A204.1 (cell line): ENCODE measurements around the gene FAM184A.

ENCODE experiments used
- FAIRE-seq: peaks from 2 replicates; lab custom pipeline; 2012; peaks lifted over from hg19 to GRCh38; lab: Jason Lieb, UNC

Gene FAM184A

DNA sequence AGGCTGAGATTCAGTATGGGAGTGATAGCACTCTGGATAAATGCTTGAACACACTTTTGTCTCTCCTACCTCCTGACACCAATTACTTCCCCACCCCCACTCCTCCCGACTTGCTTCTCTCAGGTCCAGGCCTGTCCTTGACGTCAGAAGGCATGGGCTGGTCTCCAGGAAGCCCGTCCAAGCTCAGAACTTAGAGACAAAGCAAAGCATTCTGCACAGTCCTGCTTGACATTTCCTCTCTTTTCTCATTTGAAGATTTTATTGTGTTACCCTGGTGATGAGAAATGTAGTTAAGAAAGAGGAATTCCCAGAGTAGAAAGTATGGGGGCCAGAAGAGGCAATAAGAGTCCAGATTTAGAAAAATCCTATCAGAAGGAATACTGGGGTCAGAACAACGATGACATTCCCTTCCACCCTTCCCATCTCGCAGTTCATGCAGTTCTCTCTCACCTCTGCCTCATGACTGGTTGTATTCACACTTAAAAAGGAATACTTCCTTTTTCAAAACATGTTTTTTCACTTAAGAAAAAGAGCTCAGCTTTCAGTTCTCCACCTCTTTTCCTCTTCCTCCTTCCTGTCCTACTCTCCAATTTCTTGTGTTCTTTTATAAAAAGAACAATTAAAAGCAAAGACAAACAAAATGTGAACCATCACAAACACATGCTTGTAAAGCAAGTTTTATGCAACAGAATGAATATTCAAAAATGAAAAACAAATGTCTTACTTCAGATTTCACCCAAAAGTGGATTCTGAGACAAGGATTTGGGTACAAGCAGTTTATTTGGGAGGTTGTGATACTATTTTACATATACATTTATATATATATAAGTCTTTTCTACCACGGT lies 18.5 kb upstream of the FAM184A start:
- FAIRE-seq = no peak

DNA sequence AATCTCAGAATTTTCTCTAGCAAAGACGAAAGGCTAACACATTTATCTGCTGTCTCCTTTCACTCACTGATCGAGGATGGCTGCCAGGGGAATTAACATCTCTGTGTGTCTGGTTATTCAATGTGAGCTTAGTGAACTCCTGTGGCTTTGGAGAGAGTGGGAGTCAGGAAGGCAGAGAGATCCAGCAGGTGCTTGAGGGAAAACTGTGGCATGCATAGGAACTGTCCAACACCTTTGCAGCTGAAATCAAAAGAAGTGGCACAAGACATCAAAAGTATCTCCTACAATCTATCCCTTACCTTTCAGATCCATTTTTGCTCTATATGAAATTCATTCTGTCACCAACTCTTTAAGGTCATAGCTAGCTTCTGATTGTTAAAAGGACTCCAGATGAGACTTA lies 11.8 kb upstream of the FAM184A start:
- FAIRE-seq = no peak

DNA sequence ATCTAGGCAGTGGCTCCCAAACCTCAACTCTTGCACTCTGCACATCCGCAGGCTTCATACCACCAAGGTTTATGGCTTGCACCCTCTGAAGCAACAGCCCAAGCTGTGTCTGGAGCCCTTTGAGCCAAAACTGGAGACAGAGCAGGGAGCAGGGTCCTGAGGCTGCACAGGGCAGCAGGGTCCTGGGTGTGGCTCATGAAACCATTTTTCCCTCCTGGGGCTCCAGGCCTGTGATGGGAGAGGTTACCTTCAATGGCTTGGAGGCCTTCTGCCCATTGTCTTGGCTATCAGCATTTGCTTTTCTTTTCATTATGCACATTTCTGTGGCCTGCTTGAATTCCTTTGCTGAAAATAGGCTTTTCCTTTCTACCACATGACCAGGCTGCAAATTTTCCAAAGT lies 6.3 kb upstream of the FAM184A start:
- no peak for FAIRE-seq

DNA sequence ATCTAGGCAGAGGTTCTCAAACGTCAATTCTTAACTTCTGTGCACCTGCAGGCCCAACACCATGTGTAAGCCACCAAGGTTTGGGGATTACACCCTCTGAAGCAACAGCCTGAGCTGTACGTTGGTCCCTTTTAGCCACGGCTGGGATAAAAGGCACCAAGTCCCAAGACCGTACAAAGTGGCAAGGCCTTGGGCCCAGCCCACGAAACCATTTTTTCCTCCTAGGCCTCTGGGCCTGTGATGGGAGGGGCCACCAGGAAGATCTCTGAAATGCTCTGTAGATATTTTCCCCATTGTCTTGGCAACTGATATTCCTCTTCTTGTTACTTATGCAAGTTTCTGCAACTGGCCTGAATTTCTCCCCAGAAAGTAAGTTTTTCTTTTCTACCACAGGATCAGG lies 4.5 kb upstream of the FAM184A start:
- no peak for FAIRE-seq

DNA sequence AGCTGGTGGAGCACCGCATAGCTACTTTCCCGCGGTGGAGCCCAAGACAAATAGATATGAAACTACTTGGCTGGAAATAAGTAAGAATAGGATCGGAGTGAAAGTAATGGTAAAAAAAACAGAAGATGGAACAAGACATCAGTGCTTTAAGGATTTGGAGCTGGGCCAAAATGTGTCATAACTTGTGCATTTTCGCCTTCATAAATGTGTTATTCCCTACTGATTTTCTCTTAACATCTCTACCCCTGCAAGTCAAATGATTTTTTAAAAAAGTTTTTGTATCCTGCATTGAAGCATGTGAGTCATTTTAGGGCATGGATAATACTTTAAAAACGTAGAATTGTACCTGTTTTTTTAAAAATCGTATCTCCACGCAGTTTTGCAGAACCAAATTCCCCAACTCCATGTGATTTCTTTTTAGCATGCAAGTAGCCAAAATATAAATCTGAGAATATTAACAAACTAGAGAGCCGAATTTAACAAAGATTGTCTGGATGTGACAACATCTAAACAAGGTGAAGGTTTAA lies 882 bp upstream of the FAM184A start:
- FAIRE-seq = no peak

DNA sequence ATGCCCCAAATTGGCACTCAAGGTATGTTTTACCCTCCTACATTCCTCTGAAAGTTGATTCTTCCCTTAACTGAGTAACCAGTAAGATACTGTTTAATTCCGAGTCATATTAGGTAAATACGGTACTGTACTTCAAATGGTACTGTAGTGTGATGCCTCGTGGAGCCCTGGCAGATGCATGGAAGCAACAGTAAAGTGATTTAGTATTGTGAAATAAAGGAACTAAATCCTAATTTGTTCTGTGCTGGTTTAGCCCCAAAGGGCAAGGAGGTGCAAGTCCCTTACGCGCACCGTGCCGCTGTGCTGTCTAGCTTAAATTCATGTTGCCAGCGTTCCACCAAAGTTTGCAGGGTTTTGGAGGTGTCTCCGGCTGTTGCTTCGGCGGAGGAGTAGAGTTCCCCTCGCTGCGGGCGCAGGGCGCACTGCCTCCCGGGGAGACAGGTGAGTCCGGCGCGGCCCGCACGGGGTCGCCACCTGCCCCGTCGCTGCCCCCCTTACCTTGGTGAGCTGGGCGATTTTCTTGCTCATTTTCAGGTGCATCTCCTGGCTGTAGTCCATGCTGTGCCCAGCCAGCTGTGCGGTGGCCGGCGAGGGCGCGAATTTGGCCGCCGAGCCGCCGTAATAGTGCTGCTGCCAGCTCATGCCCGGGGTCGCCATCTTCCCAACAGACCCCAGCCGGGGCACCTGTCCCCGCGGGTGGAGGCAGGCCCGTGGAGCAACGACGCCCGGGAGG lies 655 bp downstream of the FAM184A start:
- no peak for FAIRE-seq

DNA sequence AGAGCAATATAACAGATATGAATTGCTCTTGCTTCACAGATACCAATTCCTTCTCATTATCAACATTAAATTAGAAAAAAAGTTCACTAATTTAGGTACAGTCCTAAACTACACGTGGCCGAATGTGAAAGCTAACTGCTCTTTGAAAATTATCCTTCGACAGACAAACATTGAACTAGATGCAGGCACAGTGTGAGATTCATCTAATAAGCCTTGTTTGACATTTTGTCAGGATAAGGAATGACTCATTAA lies 1.1 kb downstream of the FAM184A start:
- no peak for FAIRE-seq

DNA sequence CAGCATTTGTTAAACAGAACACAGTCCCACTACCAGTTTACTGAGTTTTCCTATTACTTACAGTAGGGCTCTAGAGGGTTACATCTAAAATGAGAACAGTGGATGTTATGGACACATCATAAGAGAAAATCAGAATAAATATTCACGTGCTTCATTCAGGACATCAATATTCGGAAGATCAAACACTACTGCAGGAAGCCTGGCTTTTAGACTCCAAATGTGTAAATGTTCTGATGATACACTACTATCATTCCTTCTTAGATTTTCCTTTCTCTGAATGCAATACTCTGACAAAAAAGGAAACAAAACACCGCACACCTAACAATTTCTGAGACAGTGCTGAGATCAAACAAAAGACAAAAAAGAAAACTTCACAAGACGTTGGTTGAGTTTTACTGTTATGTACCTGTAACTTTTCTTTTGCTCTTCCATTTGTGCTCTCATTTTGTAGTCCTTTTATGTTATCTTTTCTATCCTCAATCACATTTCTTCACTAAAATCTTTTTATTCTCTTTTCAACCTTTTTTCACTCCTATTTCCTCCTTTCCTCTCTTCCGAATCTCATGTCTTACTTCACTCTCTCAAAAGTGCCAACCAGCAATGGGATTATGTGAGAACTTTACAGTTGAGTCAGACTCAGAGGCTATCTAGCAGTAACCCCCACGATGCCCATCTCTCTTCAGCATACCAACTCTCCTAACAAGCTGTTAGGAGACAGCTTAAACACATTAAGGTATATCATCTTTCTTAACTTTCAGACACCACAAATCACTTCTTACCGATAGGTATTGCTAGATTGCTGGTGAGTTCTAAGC lies 1.7 kb downstream of the FAM184A start:
- FAIRE-seq = no peak

DNA sequence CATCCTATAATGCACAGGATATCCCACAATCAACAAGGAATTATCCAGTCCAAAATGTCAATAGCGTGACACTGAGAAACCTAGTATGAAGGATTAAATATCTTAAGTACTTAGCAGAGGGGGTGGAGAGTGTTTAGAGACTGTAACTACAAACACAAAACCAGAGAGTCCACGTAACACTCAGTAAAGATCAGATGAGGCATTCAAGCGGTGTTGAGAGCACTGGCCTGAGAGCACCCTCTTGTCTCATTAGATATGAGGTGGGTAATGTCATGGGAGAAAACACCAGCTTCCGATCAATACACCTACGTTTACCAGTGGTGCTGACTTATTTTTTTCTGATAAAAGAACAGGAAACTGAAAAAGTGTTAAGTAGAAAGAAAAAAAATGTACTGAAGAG lies 2.3 kb downstream of the FAM184A start:
- FAIRE-seq = no peak

DNA sequence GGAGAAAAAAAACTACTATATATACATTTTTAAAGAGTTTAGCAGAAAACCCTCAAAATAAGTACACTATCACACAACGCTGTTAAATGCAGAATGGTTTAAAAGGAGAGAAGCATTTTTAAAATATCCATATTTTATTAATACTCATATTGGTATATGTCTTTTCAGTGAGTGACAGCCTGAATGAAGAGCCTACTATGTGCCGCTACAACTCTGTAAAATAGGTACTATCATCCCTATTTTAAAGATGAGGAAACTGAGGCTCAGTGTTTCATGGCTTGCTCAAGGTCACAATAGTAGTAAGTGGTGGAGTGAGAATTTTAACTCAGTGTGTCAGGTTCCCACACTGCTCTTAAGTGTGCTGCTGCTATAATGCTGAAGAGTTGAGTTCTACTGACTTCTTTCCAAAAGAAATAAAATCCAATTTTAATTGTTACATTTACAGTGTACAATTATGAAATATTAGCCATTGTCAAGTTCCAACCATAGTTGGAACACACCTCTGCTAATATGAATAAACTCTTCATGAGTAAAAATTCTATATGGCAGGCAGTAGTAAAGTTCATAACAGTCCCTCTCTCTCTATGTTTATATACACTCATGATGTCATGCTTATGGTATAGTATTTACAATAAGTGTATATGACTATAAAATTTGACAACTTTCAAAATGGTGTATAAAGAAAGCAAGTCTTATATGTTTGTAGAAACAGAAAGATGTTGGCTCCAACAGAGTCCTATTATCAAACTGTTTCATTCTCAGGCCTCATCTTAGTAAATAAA lies 3.1 kb downstream of the FAM184A start:
- no peak for FAIRE-seq

DNA sequence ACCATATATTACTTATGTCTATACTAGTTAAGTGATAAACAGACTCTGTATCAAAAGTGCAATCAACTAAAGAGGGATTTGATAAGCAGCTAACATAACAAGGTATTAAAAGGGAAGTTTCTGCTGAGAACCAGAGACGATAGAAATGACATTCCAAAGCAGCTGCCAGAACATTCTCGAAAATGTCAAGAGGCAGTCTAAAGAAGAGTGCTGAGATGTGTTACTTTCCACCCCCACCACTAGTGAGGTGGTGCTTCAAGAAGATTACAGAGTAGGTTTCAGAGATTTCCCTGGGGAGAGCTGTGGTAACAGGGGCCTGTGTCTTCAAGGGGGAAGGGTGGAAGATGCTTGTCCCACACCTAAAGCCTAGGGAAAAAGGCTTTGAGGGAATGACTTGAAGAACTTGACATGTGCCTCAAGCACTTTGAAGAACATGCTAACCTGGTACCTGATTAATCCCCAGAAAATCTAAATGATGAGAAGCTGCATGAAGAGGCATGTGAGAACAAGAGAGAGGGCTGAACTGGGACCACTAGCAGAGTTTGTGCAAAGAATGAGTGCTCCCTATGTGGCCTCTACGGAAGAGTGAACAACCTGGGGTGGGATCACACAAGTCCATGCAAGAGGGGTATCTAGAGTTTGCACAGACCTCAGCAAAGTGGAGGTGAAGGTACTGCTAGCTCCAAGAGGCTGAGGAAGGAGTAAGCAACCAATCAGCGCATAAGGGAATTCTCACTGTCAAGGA lies 5.0 kb downstream of the FAM184A start:
- FAIRE-seq = no peak

DNA sequence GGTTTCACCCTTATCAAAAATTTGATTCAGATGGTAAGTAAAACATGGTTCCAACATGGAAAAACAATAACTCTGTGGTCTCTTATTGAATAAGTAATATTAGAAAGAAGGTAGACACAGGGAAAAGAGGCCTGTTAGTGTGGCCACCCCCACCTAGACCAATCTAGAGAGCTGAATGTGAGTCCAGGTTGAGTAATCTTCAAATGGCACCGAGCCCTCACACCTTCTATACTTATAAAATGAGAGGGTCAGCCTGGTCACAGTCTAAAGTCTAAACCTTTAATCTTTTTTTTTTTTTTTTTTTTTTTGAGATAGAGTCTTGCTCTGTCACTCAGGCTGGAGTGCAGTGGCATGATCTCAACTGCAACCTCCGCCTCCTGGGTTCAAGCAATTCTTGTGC lies 6.9 kb downstream of the FAM184A start:
- FAIRE-seq = no peak

DNA sequence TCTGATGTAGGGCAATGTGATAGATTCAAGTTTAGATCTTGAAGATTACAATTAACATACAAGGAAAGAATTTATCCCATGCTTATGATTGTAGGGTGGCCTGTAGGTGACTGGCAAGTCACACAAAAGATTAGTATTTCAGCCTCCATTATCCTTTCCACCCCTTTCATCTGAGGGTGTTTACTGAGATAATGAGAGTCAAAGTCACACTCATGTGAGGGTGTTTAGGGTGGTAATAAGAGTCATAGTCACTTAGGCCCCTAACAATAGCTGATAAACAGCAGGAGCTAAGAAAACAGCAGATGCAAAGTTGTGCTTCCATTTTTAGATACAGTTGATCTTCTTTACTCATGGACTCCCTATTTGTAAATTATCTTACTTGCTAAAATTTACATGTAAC lies 11.4 kb downstream of the FAM184A start:
- no peak for FAIRE-seq

DNA sequence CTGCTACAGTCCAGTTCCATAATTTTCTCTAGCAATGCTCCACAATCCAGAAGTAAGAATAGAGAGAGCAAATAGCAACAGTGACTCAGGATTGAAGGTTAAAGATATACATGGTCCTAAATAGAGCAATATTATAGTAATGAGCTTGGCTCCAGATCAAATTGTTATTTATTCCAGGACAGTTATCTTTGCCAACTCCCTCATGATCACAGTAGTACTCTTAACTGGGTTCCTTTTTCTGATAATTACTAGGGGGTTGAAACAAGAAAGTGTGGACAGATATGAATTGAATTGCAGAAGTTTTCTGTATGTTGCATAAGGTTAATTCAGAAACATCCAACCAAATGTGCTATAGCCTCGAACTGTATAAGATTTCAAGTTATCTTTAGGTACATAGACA lies 11.9 kb downstream of the FAM184A start:
- no peak for FAIRE-seq

DNA sequence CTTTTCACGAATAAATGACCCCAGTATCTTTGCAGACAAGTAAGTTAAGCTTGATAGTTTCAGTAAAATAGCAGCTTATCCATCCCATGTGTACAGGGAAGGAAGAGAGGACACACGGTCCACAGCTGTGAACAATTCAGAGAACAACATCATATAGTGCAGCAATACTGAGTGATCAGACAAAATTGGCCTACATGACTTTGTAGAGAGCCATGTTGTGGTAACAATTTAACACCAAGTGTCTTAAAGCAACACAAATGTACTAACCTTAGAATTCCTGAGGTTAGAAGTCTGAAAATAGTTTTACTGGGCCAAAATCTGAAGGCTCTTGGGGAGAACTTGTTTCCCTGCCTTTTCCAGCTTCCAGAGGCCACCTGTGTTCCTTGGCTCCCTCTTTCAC lies 12.5 kb downstream of the FAM184A start:
- FAIRE-seq = no peak

DNA sequence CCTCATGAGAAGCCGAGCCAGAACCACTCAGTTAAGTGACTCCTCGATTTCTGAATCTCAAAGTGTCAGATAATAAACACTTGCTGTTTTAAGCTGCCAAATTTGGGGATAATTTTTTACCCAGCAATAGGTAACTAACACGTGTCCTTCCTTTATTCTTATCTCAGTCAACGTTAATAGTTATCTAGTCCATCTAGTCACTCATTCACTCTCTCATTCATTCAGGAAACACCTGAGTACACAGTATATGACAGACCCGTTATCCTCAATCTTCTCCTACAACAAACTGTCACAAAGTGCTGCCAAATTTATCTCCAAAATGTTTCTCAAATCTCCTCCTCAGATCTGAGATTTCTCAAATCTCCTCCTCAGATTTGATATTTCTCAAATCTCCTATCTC lies 13.1 kb downstream of the FAM184A start:
- no peak for FAIRE-seq

DNA sequence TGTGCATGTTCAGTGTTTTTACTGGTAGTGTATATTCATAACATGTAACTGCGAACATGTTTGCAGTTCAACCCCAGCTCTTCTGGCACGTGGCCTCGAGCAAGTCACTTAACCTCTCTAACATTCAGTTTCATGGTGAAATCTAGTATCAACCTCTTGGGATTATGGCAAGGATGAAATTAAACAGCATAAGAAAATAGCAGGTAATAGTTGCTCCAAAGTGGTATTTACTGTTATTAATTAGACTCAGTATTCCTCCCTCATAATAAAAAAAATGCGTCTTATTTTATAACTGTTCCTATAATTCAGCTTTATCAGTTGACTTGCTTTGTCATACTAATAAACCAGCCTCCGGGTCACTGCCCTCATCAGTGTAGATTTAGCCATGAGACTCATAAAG lies 15.0 kb downstream of the FAM184A start:
- FAIRE-seq = no peak

DNA sequence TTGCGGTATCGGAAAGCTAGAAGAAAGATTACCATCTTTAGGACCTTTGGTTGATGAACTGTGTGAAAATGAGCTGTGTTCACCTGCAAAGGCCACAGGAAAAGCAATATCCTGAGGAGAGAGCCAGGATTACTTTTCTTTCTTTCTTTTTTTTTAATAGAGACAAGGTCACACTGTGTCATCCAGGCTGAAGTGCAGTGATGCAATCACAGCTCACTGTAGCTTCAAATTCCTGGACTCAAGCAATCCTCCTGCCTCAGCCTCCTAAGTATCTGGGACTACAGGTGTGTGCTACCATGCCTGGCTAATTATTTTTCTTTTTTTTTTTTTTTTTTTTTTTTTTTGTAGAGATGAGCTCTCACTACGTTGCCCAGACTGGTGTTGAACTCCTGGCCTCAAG lies 17.2 kb downstream of the FAM184A start:
- FAIRE-seq = no peak

DNA sequence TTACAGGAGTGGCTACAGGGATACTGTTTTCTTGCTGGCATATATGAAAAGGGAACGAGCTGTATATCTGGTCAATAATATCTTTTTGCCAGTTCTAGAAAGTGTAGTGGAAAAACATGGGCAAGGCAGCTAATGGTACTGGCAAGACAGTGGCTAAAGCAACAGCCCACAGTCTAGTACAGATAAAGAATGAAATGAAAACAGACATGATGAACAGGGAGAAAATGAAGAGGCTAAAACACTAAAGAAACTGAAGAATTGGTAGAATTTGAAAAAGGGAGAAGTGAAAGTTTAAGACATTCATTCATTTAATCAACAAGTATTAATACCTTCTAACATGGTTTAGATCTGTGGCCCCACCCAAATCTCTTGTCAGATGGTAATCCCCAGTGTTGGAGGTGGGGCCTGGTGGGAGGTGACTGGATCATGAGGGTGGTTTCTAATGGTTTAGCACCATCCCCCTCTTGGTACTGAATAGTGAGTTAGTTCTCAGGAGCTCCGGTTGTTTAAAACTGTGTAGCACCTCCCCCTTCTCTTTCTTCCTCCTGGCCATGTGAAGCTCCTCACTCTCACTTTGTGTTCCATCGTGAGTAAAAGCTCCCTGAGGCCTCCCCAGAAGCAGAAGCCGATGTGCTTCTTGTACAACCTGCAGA lies 18.1 kb downstream of the FAM184A start:
- FAIRE-seq = no peak

DNA sequence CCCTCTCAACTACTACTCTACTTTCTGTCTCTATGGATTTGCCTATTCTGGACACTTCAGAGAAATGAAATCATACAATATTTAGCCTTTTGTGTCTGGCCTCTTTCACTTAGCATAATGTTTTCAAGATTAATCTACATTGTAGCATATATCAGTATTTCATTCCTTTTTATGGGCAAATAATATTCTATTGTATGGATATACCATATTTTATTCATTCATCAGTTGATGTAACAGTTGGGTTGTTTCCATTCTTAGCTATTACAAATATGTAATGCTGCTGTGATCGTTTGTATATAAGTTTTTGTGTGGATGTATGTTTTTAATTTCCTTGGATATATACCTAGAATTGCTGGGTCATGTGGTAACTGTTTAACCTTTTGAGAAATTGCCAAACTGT lies 23.4 kb downstream of the FAM184A start:
- no peak for FAIRE-seq

DNA sequence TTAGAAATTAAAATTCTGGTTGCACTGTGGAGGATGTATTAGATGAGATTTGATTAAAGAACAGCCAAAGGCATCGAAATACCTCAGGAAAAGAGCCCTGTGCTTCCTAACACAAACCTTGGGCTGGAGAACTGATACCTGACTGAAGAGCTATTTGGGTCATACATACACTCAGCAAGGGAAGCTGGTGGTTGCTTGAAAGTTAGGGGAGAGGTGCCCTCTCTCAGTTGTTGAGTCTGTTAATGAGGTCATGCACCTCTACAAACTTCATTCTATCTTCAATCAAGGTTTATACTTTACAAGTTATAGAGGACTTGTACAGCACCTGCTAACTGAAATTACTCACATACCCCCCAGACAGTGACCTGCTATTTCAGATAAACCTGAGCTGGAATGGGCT lies 25.5 kb downstream of the FAM184A start:
- no peak for FAIRE-seq
